T follicular helper cell (primary cell): ENCODE measurements around the gene STARD13.
"Not testable (repeated sequence)": the region's sequence is repeated elsewhere in the genome, so short reads cannot be mapped to it uniquely, and the experiment has no call there.

Source experiments
- DNase-seq: peaks from one replicate; pipeline ENCODE4 v3.0.0-alpha.2; 2020; ENCODE audit warnings: low read depth

The STARD13 gene

GRCh38 chr13:33251131-33251661 lies 34.4 kb downstream of the STARD13 start:
- DNase-seq, result no peak

- DNase-seq, result no peak
Observed at GRCh38 chr13:33250609-33251008, 34.9 kb downstream of the STARD13 start.

GRCh38 chr13:33249894-33250293 lies 35.7 kb downstream of the STARD13 start:
- no peak for DNase-seq

- DNase-seq, result no peak
Observed at GRCh38 chr13:33249066-33249465, 36.5 kb downstream of the STARD13 start.

GRCh38 chr13:33245505-33246158 lies 39.9 kb downstream of the STARD13 start:
- no peak for DNase-seq

- DNase-seq, result no peak
Observed at GRCh38 chr13:33244907-33245287, 40.7 kb downstream of the STARD13 start.

GRCh38 chr13:33244210-33244906 lies 41.2 kb downstream of the STARD13 start:
- DNase-seq, result no peak

- DNase-seq, result no peak
Observed at GRCh38 chr13:33242984-33243617, 42.5 kb downstream of the STARD13 start.

GRCh38 chr13:33242372-33242771 lies 43.2 kb downstream of the STARD13 start:
- DNase-seq, result not testable (repeated sequence)

GRCh38 chr13:33236021-33236420 lies 49.5 kb downstream of the STARD13 start:
- no peak for DNase-seq

GRCh38 chr13:33235564-33235963 lies 50.0 kb downstream of the STARD13 start:
- DNase-seq, result no peak

GRCh38 chr13:33235078-33235477 lies 50.5 kb downstream of the STARD13 start:
- DNase-seq, result no peak

GRCh38 chr13:33233547-33233946 lies 52.0 kb downstream of the STARD13 start:
- DNase-seq, result no peak

GRCh38 chr13:33232883-33233282 lies 52.7 kb downstream of the STARD13 start:
- DNase-seq, result no peak

GRCh38 chr13:33231339-33231738 lies 54.2 kb downstream of the STARD13 start:
- DNase-seq, result no peak

- DNase-seq, result no peak
Observed at GRCh38 chr13:33230178-33230881, 55.2 kb downstream of the STARD13 start.

- DNase-seq, result no peak
Observed at GRCh38 chr13:33229446-33230177, 55.9 kb downstream of the STARD13 start.

GRCh38 chr13:33228648-33229445 lies 56.7 kb downstream of the STARD13 start:
- no peak for DNase-seq

GRCh38 chr13:33227927-33228647 lies 57.5 kb downstream of the STARD13 start:
- DNase-seq, result no peak

GRCh38 chr13:33224686-33225085 lies 60.9 kb downstream of the STARD13 start:
- no peak for DNase-seq
